HL-60 (cell line): ENCODE data around the gene CNGA4.

Source experiments
- DNase-seq, 2 experiments: peaks; one replicate each; pipeline ENCODE4 v3.0.0-alpha.2; 2010 to 2020; ENCODE audit warnings: low read depth in 1 of 2, low spot score in 1 of 2
- H3K27ac ChIP-seq: fragments of 250-450 bp; sonication (Bioruptor Pico); replicated peaks from 2 replicates; pipeline ENCODE4 v1.5.1; 2020; ENCODE audit warnings: mild to moderate bottlenecking, moderate library complexity
- H3K27me3 ChIP-seq: fragments of 250-450 bp; sonication (Bioruptor Pico); 2 replicates; pipeline ENCODE4 v1.5.1; 2021; ENCODE audit warnings: mild to moderate bottlenecking, moderate library complexity; ENCODE audit not compliant: insufficient read depth, poor library complexity, severe bottlenecking
- H3K4me3 ChIP-seq: replicated peaks from 2 replicates; pipeline ENCODE4 v1.5.1; 2011; ENCODE audit warnings: mild to moderate bottlenecking, control low read depth, low read length; ENCODE audit not compliant: insufficient read depth
- CTCF ChIP-seq: IDR thresholded peaks from one replicate; pipeline ENCODE4 v1.5.1; 2011; ENCODE audit warnings: low read length, control low read depth, inconsistent platforms; ENCODE audit not compliant: insufficient read depth
- GABPA ChIP-seq: IDR thresholded peaks from 2 replicates; pipeline ENCODE4 v1.6.1; 2012; ENCODE audit warnings: low read depth
- POLR2AphosphoS5 ChIP-seq: IDR thresholded peaks from 2 replicates; pipeline ENCODE4 v1.6.1; 2012; ENCODE audit warnings: low read depth
- REST ChIP-seq: IDR thresholded peaks from 2 replicates; pipeline ENCODE4 v1.6.1; 2012; ENCODE audit warnings: low read depth; ENCODE audit not compliant: insufficient replicate concordance
- SPI1 ChIP-seq: IDR thresholded peaks from 2 replicates; pipeline ENCODE4 v1.6.1; 2012; ENCODE audit warnings: low read depth, mild to moderate bottlenecking, borderline replicate concordance

CNGA4 gene

GRCh38 chr11:6210274-6210955 lies 28.5 kb upstream of the CNGA4 start:
- TF ChIP-seq SPI1 (no peak), CTCF (no peak), POLR2AphosphoS5 (no peak), GABPA (no peak), REST (no peak)
- no peak overlapping the region for H3K4me3 ChIP-seq
- DNase-seq, result no peak
- no peak overlapping the region for H3K27ac ChIP-seq
- H3K27me3 ChIP-seq, result no peaks in the 10 kb centered on the region

- Histone ChIP-seq H3K4me3 (no peak overlapping the region), H3K27me3 (no peaks in the 10 kb centered on the region), H3K27ac (no peak overlapping the region)
- no peak for TF ChIP-seq SPI1
- TF ChIP-seq CTCF, result no peak
- no peak for TF ChIP-seq GABPA
- TF ChIP-seq REST, result no peak
- DNase-seq, result no peak
Observed at GRCh38 chr11:6214530-6214929, 24.4 kb upstream of the CNGA4 start.

GRCh38 chr11:6216501-6216900 lies 22.4 kb upstream of the CNGA4 start:
- no peak overlapping the region for H3K27ac ChIP-seq
- DNase-seq, result no peak
- no peak for TF ChIP-seq REST
- no peak for TF ChIP-seq CTCF
- TF ChIP-seq GABPA, result no peak
- no peak for TF ChIP-seq SPI1
- TF ChIP-seq POLR2AphosphoS5, result no peak
- H3K4me3 ChIP-seq, result no peak overlapping the region
- no peaks in the 10 kb centered on the region for H3K27me3 ChIP-seq
